Left lung (tissue), 10 donors: Measurements from ENCODE around the gene MTMR11. TPM values are rescaled to one million over a fixed set of nuclear protein-coding genes. Genes with fewer than 3 reads are reported as not detected.
A peak's percentile ranks its signal among the peaks of the same experiment; 100 is the strongest.
"Not testable (repeated sequence)": the region's sequence is repeated elsewhere in the genome, so short reads cannot be mapped to it uniquely, and the experiment has no call there.

Experiments
- ATAC-seq: fragments of 200-7000 bp; cut with Tn5 transposase; one replicate; pipeline ENCODE4 v1.9.1; 2020; ENCODE audit warnings: moderate library complexity
- DNase-seq, 4 donors: peaks; one replicate each; pipeline ENCODE4 v3.0.0-alpha.2; 2013 to 2020
- H3K27ac ChIP-seq, 2 donors: fragments of 200-600 bp; sonication (generic) in 1 of 2; one replicate each; pipeline versions ENCODE4 v1.5.0 to v1.8.0; 2020 to 2021
- H3K27me3 ChIP-seq, 2 donors: fragments of 200-600 bp; sonication (generic) in 1 of 2; one replicate each; pipeline versions ENCODE4 v1.5.0 to v1.8.0; 2020 to 2021
- H3K36me3 ChIP-seq, 2 donors: fragments of 200-600 bp; sonication (generic) in 1 of 2; one replicate each; pipeline versions ENCODE4 v1.5.0 to v1.8.0; 2020 to 2021
- H3K4me1 ChIP-seq, 2 donors: fragments of 200-600 bp; one replicate each; pipeline ENCODE4 v1.8.0; 2021
- H3K4me3 ChIP-seq, 2 donors: fragments of 200-600 bp; sonication (generic) in 1 of 2; one replicate each; pipeline versions ENCODE4 v1.5.0 to v1.8.0; 2020 to 2021; ENCODE audit warnings: mild to moderate bottlenecking in 1 of 2
- H3K9me3 ChIP-seq, 2 donors: fragments of 200-600 bp; sonication (generic) in 1 of 2; one replicate each; pipeline versions ENCODE4 v1.5.0 to v1.8.0; 2020 to 2021
- CTCF ChIP-seq, 2 donors: fragments of 200-600 bp; sonication (generic) in 1 of 2; IDR thresholded peaks; one replicate each; pipeline versions ENCODE4 v1.5.0 to v1.8.0; 2021; ENCODE audit warnings: antibody characterized with exemption in 2 of 2
- intact Hi-C, 2 donors: fragments of 100-400 bp; cut with DNase I; formaldehyde crosslinking; loops; one replicate each; pipeline versions ENCODE4 v1.11.2 to v1.14.2; 2022
- polyA plus RNA-seq, 6 donors: library from polyadenylated mRNA; unstranded; fragments of 120-200 nt; gene quantifications; one replicate each; pipeline ENCODE4 v1.2.1, GENCODE V29; 2013; ENCODE audit not compliant: insufficient read length in 6 of 6
- total RNA-seq, 2 donors: library from RNA; stranded (reverse); fragmentation: NEBNext Ultra II Directional; extraction: Animal tissue kit (Norgen Biotek cat#: 25700); gene quantifications; one replicate each; pipeline ENCODE4 v1.2.1, GENCODE V29; 2021
- donor health status: DM: no; HTN: yes; CAD: no.
- donor health status: DM: no; HTN: no; CAD: no.

Gene MTMR11
- total and polyA plus RNA-seq, 8 donors, result 12.7 to 34.2 (median 26.0) TPM

- DNase-seq (no peak), ATAC-seq (no peak)
- peaks cover 0 to 50% of the 10 kb centered on the region in 2 donors for H3K36me3 ChIP-seq
- H3K4me3 ChIP-seq, result no peak overlapping the region
- intact Hi-C loops, result no loop called here
- TF ChIP-seq CTCF (IDR thresholded peaks at IDR 0.05), result no peak
- no peaks in the 10 kb centered on the region for H3K9me3 ChIP-seq
- H3K4me1 ChIP-seq, result no peaks in the 10 kb centered on the region
- no peak overlapping the region for H3K27ac ChIP-seq
- H3K27me3 ChIP-seq, result no peaks in the 10 kb centered on the region
Observed at GRCh38 chr1:149949911-149950310, 13.2 kb upstream of the MTMR11 start.

GRCh38 chr1:149945206-149945605 lies 8.5 kb upstream of the MTMR11 start:
- DNase-seq (no peak), ATAC-seq (no peak)
- H3K27me3 ChIP-seq, result no peaks in the 10 kb centered on the region
- H3K4me3 ChIP-seq, result no peak overlapping the region
- H3K36me3 ChIP-seq, result peaks cover 0 to 62% of the 10 kb centered on the region in 2 donors
- no peak for TF ChIP-seq CTCF (IDR thresholded peaks at IDR 0.05)
- no peaks in the 10 kb centered on the region for H3K9me3 ChIP-seq
- peaks cover 0 to 16% of the 10 kb centered on the region in 2 donors for H3K4me1 ChIP-seq
- no peak overlapping the region for H3K27ac ChIP-seq
- intact Hi-C loops, result no loop called here

GRCh38 chr1:149942885-149943284 lies 6.2 kb upstream of the MTMR11 start:
- H3K9me3 ChIP-seq, result no peaks in the 10 kb centered on the region
- peaks cover 14 to 40% of the 10 kb centered on the region in 2 donors for H3K4me1 ChIP-seq
- H3K27me3 ChIP-seq, result no peaks in the 10 kb centered on the region
- no peak overlapping the region for H3K4me3 ChIP-seq
- ATAC-seq (no peak), DNase-seq (no peak)
- peak overlapping the region in 1 of 2 donors; percentile 48 for H3K27ac ChIP-seq
- intact Hi-C loops, result no loop called here
- TF ChIP-seq CTCF (IDR thresholded peaks at IDR 0.05), result no peak
- H3K36me3 ChIP-seq, result peaks cover 0 to 41% of the 10 kb centered on the region in 2 donors

GRCh38 chr1:149942207-149942606 lies 5.5 kb upstream of the MTMR11 start:
- peaks cover 20 to 46% of the 10 kb centered on the region in 2 donors for H3K4me1 ChIP-seq

GRCh38 chr1:149940427-149940826 lies 3.7 kb upstream of the MTMR11 start:
- ATAC-seq (no peak), DNase-seq (no peak)
- no peak for TF ChIP-seq CTCF (IDR thresholded peaks at IDR 0.05)
- Histone ChIP-seq H3K9me3 (no peaks in the 10 kb centered on the region), H3K27ac (no peak overlapping the region), H3K27me3 (no peaks in the 10 kb centered on the region), H3K4me1 (peaks cover 20 to 64% of the 10 kb centered on the region in 2 donors), H3K36me3 (peaks cover 0 to 17% of the 10 kb centered on the region in 2 donors), H3K4me3 (no peak overlapping the region)
- intact Hi-C loops, result no loop called here

More at GRCh38 chr1:149942207-149942606, 5.5 kb upstream of the MTMR11 start:
- no peak overlapping the region for H3K4me3 ChIP-seq
- H3K27ac ChIP-seq, result peak overlapping the region in 1 of 2 donors; percentile 48
- no peak for TF ChIP-seq CTCF (IDR thresholded peaks at IDR 0.05)
- intact Hi-C loops, result no loop called here
- DNase-seq, result peak in 2 of 4 donors; percentile 39 to 71
- peaks cover 0 to 35% of the 10 kb centered on the region in 2 donors for H3K36me3 ChIP-seq
- no peaks in the 10 kb centered on the region for H3K27me3 ChIP-seq
- ATAC-seq, result peak; percentile 39
- no peaks in the 10 kb centered on the region for H3K9me3 ChIP-seq

GRCh38 chr1:149938668-149939003 lies 2.0 kb upstream of the MTMR11 start:
- H3K36me3 ChIP-seq, H3K4me3 ChIP-seq, H3K9me3 ChIP-seq, intact Hi-C loops, H3K27me3 ChIP-seq, ATAC-seq, DNase-seq: not testable (repeated sequence)
- Histone ChIP-seq H3K27ac (peak overlapping the region; percentile 73 to 87), H3K4me1 (peaks cover 20 to 65% of the 10 kb centered on the region in 2 donors)
